Measurements from ENCODE around the gene NT5DC1. TPM values are rescaled to one million over a fixed set of nuclear protein-coding genes. Genes with fewer than 3 reads are reported as not detected.

Gene NT5DC1
- total RNA-seq, 4 donors from 2014 or later = 4.2 to 23.5 (median 7.0) TPM

DNA sequence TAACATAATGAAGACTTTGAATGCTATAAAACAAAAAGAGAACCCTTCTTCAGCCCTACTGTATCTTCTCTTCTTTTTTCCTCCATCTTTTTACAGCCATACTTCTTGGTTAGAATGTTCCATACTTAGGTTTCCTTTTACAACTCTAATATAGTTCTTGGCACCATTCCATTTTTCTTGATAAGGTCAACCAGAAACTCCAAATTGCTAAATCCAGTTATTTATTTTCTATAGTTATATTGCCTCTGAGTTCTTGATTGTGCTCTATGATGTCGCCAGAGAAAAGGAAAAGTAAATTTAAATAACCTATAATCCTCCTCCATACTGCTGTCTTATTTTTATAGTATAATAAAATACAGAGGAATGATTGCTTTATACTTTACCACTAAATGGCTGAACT is 52.0 kb downstream of the NT5DC1 start:
- Histone ChIP-seq H3K4me3 (no peak overlapping the region), H3K27me3 (no peaks in the 10 kb centered on the region), H3K27ac (no peak overlapping the region), H3K4me1 (no peaks in the 10 kb centered on the region), H3K9me3 (no peaks in the 10 kb centered on the region), H3K36me3 (peaks cover 0 to 4% (median 0%) of the 10 kb centered on the region in 3 donors)
- TF ChIP-seq EP300 (IDR thresholded peaks at IDR 0.05) (no peak), POLR2A (IDR thresholded peaks at IDR 0.05) (no peak)
- TF ChIP-seq, protein P1, sequence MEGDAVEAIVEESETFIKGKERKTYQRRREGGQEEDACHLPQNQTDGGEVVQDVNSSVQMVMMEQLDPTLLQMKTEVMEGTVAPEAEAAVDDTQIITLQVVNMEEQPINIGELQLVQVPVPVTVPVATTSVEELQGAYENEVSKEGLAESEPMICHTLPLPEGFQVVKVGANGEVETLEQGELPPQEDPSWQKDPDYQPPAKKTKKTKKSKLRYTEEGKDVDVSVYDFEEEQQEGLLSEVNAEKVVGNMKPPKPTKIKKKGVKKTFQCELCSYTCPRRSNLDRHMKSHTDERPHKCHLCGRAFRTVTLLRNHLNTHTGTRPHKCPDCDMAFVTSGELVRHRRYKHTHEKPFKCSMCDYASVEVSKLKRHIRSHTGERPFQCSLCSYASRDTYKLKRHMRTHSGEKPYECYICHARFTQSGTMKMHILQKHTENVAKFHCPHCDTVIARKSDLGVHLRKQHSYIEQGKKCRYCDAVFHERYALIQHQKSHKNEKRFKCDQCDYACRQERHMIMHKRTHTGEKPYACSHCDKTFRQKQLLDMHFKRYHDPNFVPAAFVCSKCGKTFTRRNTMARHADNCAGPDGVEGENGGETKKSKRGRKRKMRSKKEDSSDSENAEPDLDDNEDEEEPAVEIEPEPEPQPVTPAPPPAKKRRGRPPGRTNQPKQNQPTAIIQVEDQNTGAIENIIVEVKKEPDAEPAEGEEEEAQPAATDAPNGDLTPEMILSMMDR (IDR thresholded peaks at IDR 0.05) = no peak
- 47 to 61% methylated on average over 1 of the region's 1 CpG for WGBS, 2 donors
- no peak for DNase-seq (ENCODE audit: low spot score in 2 of 2)

DNA sequence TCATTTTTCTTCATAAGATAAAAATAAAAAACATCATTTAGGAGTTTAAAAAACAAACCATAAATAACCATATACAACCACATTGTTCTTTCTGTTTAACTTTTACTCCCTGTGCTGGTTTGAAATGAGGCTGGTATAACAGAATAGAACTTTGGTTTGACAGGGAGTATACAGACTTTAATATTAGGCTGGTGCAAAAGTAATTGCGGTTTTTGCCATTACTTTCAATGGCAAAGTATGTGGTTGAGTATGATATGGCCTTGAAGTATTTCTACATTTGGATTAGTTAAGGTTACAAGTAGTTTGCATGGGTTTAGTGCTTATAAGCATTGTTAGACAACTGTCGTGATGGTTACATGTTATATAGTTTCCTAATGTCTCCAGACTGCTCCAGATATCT is 54.2 kb downstream of the NT5DC1 start:
- 94 to 95% methylated on average over 2 of the region's 2 CpGs for WGBS, 2 donors
- H3K27ac ChIP-seq = no peak overlapping the region
- no peak for DNase-seq (ENCODE audit: low spot score in 2 of 2)
- H3K36me3 ChIP-seq = peaks cover 0 to 4% (median 0%) of the 10 kb centered on the region in 3 donors
- H3K4me3 ChIP-seq = no peak overlapping the region
- peaks cover 0 to 3% (median 0%) of the 10 kb centered on the region in 4 donors for H3K4me1 ChIP-seq
- H3K9me3 ChIP-seq = no peaks in the 10 kb centered on the region
- TF ChIP-seq EP300 (IDR thresholded peaks at IDR 0.05) (no peak), POLR2A (IDR thresholded peaks at IDR 0.05) (no peak)
- TF ChIP-seq, protein P1 (IDR thresholded peaks at IDR 0.05) = no peak
- no peaks in the 10 kb centered on the region for H3K27me3 ChIP-seq

DNA sequence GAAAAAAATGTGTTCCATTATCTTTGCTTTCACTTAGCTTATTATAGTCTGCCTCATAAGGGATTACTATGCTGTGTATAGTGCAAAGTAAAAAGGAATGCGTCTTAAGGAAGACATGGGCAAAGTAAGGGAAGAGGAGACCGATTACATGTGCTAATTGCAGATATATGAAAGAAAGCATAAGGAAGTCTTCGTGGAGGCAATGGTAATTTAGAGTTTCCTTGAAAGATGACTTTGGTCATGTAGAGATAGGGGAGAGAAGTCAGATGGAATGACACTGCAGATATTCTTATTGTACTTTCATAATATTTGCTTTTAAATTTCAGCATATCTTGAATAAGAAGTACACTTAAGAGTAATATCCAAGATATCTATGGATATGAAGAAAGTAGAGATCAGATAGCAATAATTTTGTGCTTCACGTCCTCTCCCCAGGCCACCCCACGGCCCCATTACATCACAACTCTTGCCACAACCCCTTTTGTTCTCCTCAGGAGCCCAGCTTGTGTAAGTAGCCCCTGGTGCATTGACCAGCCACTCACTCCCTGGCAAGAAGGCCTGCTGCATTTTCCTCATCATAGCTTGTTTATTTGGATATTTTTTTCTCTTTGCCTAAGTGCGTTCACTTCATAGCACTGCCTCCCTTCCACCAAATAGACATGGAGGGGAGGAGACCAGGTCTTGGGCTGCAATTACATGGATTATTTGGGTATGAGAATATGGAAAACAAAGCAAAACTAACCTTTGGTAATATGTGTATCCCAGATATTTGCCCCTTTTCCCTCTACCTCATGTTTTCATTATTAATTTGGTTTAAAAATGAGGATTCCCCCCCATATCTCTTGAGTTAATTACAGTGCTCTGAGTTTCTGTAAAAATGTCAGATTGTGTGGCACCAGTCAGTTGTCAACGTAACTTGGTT is 56.0 kb downstream of the NT5DC1 start:
- Histone ChIP-seq H3K36me3 (no peaks in the 10 kb centered on the region), H3K27ac (no peak overlapping the region), H3K4me1 (peaks cover 0 to 3% (median 0%) of the 10 kb centered on the region in 4 donors), H3K27me3 (no peaks in the 10 kb centered on the region), H3K9me3 (no peaks in the 10 kb centered on the region), H3K4me3 (no peak overlapping the region)
- no peak for DNase-seq (ENCODE audit: low spot score in 2 of 2)
- 74 to 80% methylated on average over 7 of the region's 7 CpGs for WGBS, 2 donors
- TF ChIP-seq, protein P1 (IDR thresholded peaks at IDR 0.05) = no peak
- TF ChIP-seq EP300 (IDR thresholded peaks at IDR 0.05) (no peak), POLR2A (IDR thresholded peaks at IDR 0.05) (no peak)

GRCh38 chr6:116157391-116157790 is 56.7 kb downstream of the NT5DC1 start:
- Histone ChIP-seq H3K4me1 (peaks cover 0 to 3% (median 0%) of the 10 kb centered on the region in 4 donors), H3K27me3 (no peaks in the 10 kb centered on the region), H3K9me3 (no peaks in the 10 kb centered on the region), H3K27ac (no peak overlapping the region), H3K36me3 (no peaks in the 10 kb centered on the region), H3K4me3 (no peak overlapping the region)
- 52 to 67% methylated on average over 1 of the region's 1 CpG for WGBS, 2 donors
- DNase-seq (ENCODE audit: low spot score in 2 of 2) = no peak
- TF ChIP-seq POLR2A (IDR thresholded peaks at IDR 0.05) (no peak), EP300 (IDR thresholded peaks at IDR 0.05) (no peak)
- TF ChIP-seq, protein P1 (IDR thresholded peaks at IDR 0.05) = no peak

GRCh38 chr6:116158641-116159040 is 58.0 kb downstream of the NT5DC1 start:
- TF ChIP-seq POLR2A (IDR thresholded peaks at IDR 0.05) (no peak), EP300 (IDR thresholded peaks at IDR 0.05) (no peak)
- TF ChIP-seq, protein P1 (IDR thresholded peaks at IDR 0.05) = no peak
- WGBS, 2 donors = 34 to 41% methylated on average over 3 of the region's 3 CpGs
- H3K9me3 ChIP-seq = peaks cover 0 to 3% (median 0%) of the 10 kb centered on the region in 4 donors
- no peak overlapping the region for H3K27ac ChIP-seq
- H3K4me3 ChIP-seq = no peak overlapping the region
- H3K4me1 ChIP-seq = peaks cover 0 to 3% (median 0%) of the 10 kb centered on the region in 4 donors
- H3K36me3 ChIP-seq = no peaks in the 10 kb centered on the region
- DNase-seq (ENCODE audit: low spot score in 2 of 2) = no peak
- no peaks in the 10 kb centered on the region for H3K27me3 ChIP-seq

Measured in tibial nerve (tissue), 4 donors.